Natural killer cell (primary cell): ENCODE data around the gene TMEM178A. TPM values are rescaled to one million over a fixed set of nuclear protein-coding genes. Genes with fewer than 3 reads are reported as not detected.

Experiments
- ATAC-seq, 3 donors: fragments of 150-1000 bp in 2 of 3; fragments of 200-7000 bp in 1 of 3; cut with Tn5 transposase; 1 replicate in 1 of 3; 2 replicates in 2 of 3; pipeline ENCODE4 v1.10.0; 2021; ENCODE audit warnings: mild to moderate bottlenecking in 2 of 3, moderate library complexity in 2 of 3
- DNase-seq, 2 donors: peaks; one replicate each; pipeline versions ENCODE4 v3.0.0 to v3.0.0-alpha.2; 2013 to 2021; ENCODE audit warnings: mixed read lengths in 1 of 2
- H3K27ac ChIP-seq: one replicate; pipeline ENCODE4 v1.5.1; 2013; ENCODE audit warnings: mild to moderate bottlenecking, low read length
- H3K27me3 ChIP-seq: one replicate; pipeline ENCODE4 v1.6.1; 2013; ENCODE audit warnings: low read length; ENCODE audit not compliant: control insufficient read depth, insufficient read depth
- H3K36me3 ChIP-seq: one replicate; pipeline ENCODE4 v1.6.1; 2013; ENCODE audit warnings: low read length; ENCODE audit not compliant: control insufficient read depth, insufficient read depth
- H3K4me1 ChIP-seq: one replicate; pipeline ENCODE4 v1.6.1; 2013; ENCODE audit warnings: low read length; ENCODE audit not compliant: control insufficient read depth, insufficient read depth
- H3K4me3 ChIP-seq: one replicate; pipeline ENCODE4 v1.5.1; 2013; ENCODE audit warnings: low read length
- H3K9me3 ChIP-seq: one replicate; pipeline ENCODE4 v1.6.1; 2013; ENCODE audit warnings: low read length; ENCODE audit not compliant: control insufficient read depth, insufficient read depth
- H3K27ac Mint-ChIP-seq, 2 donors: one replicate each; pipeline ENCODE4 v1.8.0; 2022; ENCODE audit warnings: mild to moderate bottlenecking in 2 of 2, mixed read lengths in 2 of 2, moderate library complexity in 1 of 2
- H3K27me3 Mint-ChIP-seq, 2 donors: one replicate each; pipeline ENCODE4 v1.8.0; 2022; ENCODE audit warnings: low read depth in 2 of 2, mixed read lengths in 2 of 2
- H3K36me3 Mint-ChIP-seq: one replicate; pipeline ENCODE4 v1.8.0; 2022; ENCODE audit warnings: mixed read lengths
- H3K4me1 Mint-ChIP-seq, 2 donors: one replicate each; pipeline ENCODE4 v1.8.0; 2022; ENCODE audit warnings: mixed read lengths in 2 of 2
- H3K4me3 Mint-ChIP-seq: one replicate; pipeline ENCODE4 v1.8.0; 2022; ENCODE audit warnings: mild to moderate bottlenecking, moderate library complexity, mixed read lengths
- H3K9me3 Mint-ChIP-seq, 2 donors: one replicate each; pipeline ENCODE4 v1.8.0; 2022; ENCODE audit warnings: mixed read lengths in 2 of 2
- WGBS: methylation state at CpG from one replicate; pipeline ENCODE4 v1.1.7; 2013; ENCODE audit warnings: missing lambda C conversion rate; ENCODE audit not compliant: insufficient coverage; 5-methylcytosine and 5-hydroxymethylcytosine counted together
- intact Hi-C: fragments of 100-400 bp; cut with micrococcal nuclease; formaldehyde crosslinking; loops from one replicate; pipeline ENCODE4 v1.14.2; 2022
- total RNA-seq, 4 donors: library from RNA; stranded (reverse); fragments of 120-200 nt in 1 of 4; gene quantifications; one replicate each; pipeline versions ENCODE4 v1.2.3 to v1.2.4, GENCODE V29; 2013 to 2022
- TF ChIP-seq, protein P1 (sequence below): fragments of 200-600 bp; IDR thresholded peaks from one replicate; pipeline ENCODE4 v1.8.0; 2022; ENCODE audit warnings: antibody characterized with exemption

Gene TMEM178A
- total RNA-seq, 3 donors from 2014 or later (not counting 1 experiment from before 2014, with no cell fraction given), result 0.21 TPM; not detected in 2

DNA sequence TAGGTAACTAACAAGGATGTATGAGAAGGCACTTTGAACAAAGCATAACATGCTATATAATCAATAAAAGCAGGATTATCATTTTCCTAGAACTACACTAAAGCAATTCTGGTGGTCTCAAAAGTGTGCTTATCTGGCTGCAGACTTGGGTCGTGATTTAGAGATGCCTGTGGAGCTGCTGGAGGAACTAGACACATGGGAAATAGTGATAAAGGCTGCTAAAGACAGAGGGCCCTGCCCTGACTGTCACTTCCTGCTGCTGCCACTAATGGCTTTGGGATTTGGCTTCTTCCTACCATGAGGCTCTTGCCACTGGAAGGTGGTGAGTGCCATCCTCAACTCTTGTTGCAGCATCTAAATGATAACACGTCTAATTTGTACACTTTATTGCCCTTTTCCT, 22.5 kb downstream of the TMEM178A start:
- no peak overlapping the region for H3K27ac Mint-ChIP-seq
- no peak for DNase-seq
- Histone ChIP-seq H3K27me3 (no peaks in the 10 kb centered on the region), H3K4me3 (no peak overlapping the region), H3K27ac (no peak overlapping the region), H3K9me3 (no peaks in the 10 kb centered on the region), H3K36me3 (no peaks in the 10 kb centered on the region), H3K4me1 (no peaks in the 10 kb centered on the region)
- H3K36me3 Mint-ChIP-seq, result no peaks in the 10 kb centered on the region
- H3K4me1 Mint-ChIP-seq, result no peaks in the 10 kb centered on the region
- intact Hi-C loops, result no loop called here
- 41% methylated on average over 1 of the region's 2 CpGs for WGBS
- TF ChIP-seq, protein P1, sequence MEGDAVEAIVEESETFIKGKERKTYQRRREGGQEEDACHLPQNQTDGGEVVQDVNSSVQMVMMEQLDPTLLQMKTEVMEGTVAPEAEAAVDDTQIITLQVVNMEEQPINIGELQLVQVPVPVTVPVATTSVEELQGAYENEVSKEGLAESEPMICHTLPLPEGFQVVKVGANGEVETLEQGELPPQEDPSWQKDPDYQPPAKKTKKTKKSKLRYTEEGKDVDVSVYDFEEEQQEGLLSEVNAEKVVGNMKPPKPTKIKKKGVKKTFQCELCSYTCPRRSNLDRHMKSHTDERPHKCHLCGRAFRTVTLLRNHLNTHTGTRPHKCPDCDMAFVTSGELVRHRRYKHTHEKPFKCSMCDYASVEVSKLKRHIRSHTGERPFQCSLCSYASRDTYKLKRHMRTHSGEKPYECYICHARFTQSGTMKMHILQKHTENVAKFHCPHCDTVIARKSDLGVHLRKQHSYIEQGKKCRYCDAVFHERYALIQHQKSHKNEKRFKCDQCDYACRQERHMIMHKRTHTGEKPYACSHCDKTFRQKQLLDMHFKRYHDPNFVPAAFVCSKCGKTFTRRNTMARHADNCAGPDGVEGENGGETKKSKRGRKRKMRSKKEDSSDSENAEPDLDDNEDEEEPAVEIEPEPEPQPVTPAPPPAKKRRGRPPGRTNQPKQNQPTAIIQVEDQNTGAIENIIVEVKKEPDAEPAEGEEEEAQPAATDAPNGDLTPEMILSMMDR, result no peak
- peaks cover 10 to 22% of the 10 kb centered on the region in 2 donors for H3K27me3 Mint-ChIP-seq
- ATAC-seq, result no peak
- no peak overlapping the region for H3K4me3 Mint-ChIP-seq
- H3K9me3 Mint-ChIP-seq, result peaks cover 0 to 3% of the 10 kb centered on the region in 2 donors

DNA sequence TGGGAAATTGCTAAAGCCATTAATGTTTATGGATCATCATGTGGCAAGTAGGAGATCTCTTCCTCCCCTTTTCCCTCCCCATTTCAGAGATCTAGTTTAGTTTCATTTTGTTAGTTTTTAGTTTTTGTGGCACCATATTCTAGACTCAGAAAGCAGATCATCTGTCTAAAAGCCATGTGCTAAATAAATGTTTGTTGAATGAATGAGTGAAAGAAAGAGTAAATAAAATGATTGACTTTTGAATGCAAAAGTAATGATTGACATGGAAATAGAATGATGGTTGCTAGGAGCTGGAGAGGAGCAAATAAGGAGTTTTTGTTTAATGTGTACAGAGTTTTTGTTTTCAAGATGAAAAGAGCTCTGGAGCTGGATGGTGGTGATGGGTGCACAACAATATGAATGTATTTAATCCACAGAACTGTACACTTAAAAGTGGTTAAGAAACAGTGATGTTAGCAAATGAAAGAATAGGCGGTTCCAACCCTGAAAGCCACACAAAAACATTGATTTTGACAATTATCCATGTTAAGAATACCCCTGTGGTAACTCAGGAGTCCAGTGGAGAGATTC, 23.6 kb downstream of the TMEM178A start:
- WGBS, result no CpG with 5 or more reads among the region's 1 CpG
- TF ChIP-seq, protein P1, result no peak
- H3K27me3 ChIP-seq, result no peaks in the 10 kb centered on the region
- H3K9me3 Mint-ChIP-seq, result peaks cover 0 to 3% of the 10 kb centered on the region in 2 donors
- intact Hi-C loops, result no loop called here
- DNase-seq (no peak), ATAC-seq (no peak)
- H3K4me1 ChIP-seq, result no peaks in the 10 kb centered on the region
- no peak overlapping the region for H3K27ac ChIP-seq
- no peak overlapping the region for H3K4me3 Mint-ChIP-seq
- no peak overlapping the region for H3K27ac Mint-ChIP-seq
- no peaks in the 10 kb centered on the region for H3K36me3 ChIP-seq
- no peak overlapping the region for H3K4me3 ChIP-seq
- no peaks in the 10 kb centered on the region for H3K9me3 ChIP-seq
- H3K27me3 Mint-ChIP-seq, result peaks cover 10 to 22% of the 10 kb centered on the region in 2 donors
- H3K4me1 Mint-ChIP-seq, result no peaks in the 10 kb centered on the region
- H3K36me3 Mint-ChIP-seq, result no peaks in the 10 kb centered on the region

DNA sequence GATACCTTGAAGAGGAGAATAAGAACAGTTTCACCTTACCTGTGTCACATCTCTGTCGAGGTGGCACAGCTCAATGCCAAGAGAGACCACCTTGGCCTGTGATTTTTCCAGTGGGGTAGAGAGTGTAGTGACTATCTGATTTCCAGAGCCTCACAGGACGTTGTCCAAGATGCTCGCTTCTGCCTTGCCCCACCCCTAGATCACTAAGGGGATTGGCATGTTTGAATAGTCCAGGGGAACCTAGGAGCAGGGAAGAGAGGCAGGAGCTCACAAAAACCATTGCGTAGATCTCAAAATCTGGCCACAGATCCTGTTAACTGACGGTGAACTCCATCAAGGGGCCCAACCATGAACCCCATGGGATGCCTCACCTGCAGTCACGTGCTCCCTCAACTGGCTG, 24.2 kb downstream of the TMEM178A start:
- H3K27ac Mint-ChIP-seq, result no peak overlapping the region
- H3K27me3 Mint-ChIP-seq, result peaks cover 5 to 18% of the 10 kb centered on the region in 2 donors
- no peaks in the 10 kb centered on the region for H3K27me3 ChIP-seq
- H3K27ac ChIP-seq, result no peak overlapping the region
- H3K4me3 ChIP-seq, result no peak overlapping the region
- H3K36me3 ChIP-seq, result no peaks in the 10 kb centered on the region
- H3K4me1 ChIP-seq, result no peaks in the 10 kb centered on the region
- intact Hi-C loops, result no loop called here
- DNase-seq, result no peak
- no peak overlapping the region for H3K4me3 Mint-ChIP-seq
- no peaks in the 10 kb centered on the region for H3K9me3 ChIP-seq
- H3K9me3 Mint-ChIP-seq, result peaks cover 0 to 3% of the 10 kb centered on the region in 2 donors
- no peak for ATAC-seq
- 84% methylated on average over 6 of the region's 6 CpGs for WGBS
- TF ChIP-seq, protein P1, result no peak
- no peaks in the 10 kb centered on the region for H3K36me3 Mint-ChIP-seq
- no peaks in the 10 kb centered on the region for H3K4me1 Mint-ChIP-seq

DNA sequence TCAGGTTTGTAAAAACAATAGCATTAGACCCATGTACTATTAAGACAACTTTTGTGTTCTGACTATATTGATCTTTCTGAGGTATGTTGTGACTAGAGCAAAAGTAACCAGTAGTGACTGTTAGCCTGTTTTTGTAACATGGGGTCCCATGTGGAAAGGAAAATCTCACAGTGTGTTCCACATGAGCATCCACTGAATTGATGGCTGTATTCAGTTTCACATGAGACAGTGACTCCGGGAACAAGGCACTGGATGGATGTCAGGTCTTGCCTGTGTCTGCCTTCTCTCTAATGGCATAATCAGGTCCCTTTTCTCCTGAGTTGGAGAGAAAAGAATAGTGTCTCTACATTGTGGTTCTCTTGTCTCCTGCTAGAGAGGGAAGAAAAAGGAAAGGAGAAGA, 27.5 kb downstream of the TMEM178A start:
- Histone ChIP-seq H3K36me3 (no peaks in the 10 kb centered on the region), H3K27me3 (no peaks in the 10 kb centered on the region), H3K27ac (no peak overlapping the region), H3K9me3 (no peaks in the 10 kb centered on the region), H3K4me1 (no peaks in the 10 kb centered on the region), H3K4me3 (no peak overlapping the region)
- Mint-ChIP-seq H3K9me3 (peaks cover 2 to 3% of the 10 kb centered on the region in 2 donors), H3K27ac (no peak overlapping the region), H3K4me1 (no peaks in the 10 kb centered on the region), H3K36me3 (no peaks in the 10 kb centered on the region), H3K4me3 (no peak overlapping the region), H3K27me3 (peaks cover 0 to 18% of the 10 kb centered on the region in 2 donors)
- TF ChIP-seq, protein P1, result no peak
- 88% methylated on average over 1 of the region's 1 CpG for WGBS
- DNase-seq, result no peak
- intact Hi-C loops, result no loop called here
- ATAC-seq, result no peak
